CD4-positive, alpha-beta T cell treated with Interleukin-15 for 1 hour (primary cell): ENCODE results near the gene CDRT15L2.
"Not testable (repeated sequence)": the region's sequence is repeated elsewhere in the genome, so short reads cannot be mapped to it uniquely, and the experiment has no call there.

Source experiments
- DNase-seq: peaks from one replicate; pipeline ENCODE4 v3.0.0-alpha.2; 2020

The CDRT15L2 gene

DNA sequence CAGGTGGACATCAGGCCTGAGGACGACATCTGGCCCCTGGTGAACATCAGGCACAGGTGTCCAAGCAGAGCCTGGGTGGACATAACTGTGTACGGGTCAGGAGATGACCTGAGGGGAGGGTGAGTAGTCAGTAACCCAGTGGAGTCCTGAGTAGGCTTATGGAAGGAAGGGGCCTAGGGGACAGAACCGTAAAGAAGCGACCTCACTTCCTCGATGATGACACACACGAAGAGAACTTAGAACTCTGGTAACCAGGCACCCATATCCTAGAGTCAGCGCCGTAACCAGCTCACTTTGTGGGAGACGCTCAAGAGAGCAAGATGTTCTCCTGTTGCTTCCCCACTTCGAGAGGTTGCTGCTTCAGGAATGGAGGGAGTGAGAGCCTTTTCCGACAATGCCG, at the start of gene CDRT15L2:
Gene CDRT15L2, plus strand, starts transcription at position 301 of the 400 bp plus-strand sequence. Its CDS starts 20 bp downstream, at position 321.
- not testable (repeated sequence) for DNase-seq

- not testable (repeated sequence) for DNase-seq
These were observed 49.4 kb upstream of the CDRT15L2 start for GRCh38 chr17:20530104-20530503.

- DNase-seq = not testable (repeated sequence)
These were observed 46.9 kb upstream of the CDRT15L2 start for GRCh38 chr17:20532544-20533090.

DNA sequence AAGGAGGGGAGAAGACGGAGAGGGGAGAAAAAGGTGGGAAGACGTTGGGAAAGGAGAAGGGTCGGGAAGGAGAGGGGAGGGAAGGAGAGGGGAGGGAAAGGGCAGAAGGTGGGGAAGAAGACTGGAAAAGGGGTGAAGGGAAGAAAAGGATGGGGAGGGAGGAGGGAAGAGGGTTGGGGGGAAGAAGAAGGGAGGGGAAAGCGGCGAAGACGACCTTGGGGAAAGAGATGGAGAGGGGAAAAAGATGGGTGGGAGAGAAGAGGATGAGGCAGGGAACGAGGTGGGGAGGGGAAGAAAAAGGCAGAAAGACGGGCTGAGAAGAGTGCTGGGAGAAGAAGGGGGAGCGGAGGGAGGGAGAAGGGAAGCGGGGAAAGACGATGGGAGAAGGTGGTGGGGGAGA, 46.3 kb upstream of the CDRT15L2 start:
- not testable (repeated sequence) for DNase-seq

- DNase-seq = not testable (repeated sequence)
These were observed 44.6 kb upstream of the CDRT15L2 start for GRCh38 chr17:20534711-20535550.

- DNase-seq = not testable (repeated sequence)
These were observed 39.1 kb upstream of the CDRT15L2 start for GRCh38 chr17:20540414-20540813.

GRCh38 chr17:20540865-20541264, 38.7 kb upstream of the CDRT15L2 start:
- DNase-seq = not testable (repeated sequence)

DNA sequence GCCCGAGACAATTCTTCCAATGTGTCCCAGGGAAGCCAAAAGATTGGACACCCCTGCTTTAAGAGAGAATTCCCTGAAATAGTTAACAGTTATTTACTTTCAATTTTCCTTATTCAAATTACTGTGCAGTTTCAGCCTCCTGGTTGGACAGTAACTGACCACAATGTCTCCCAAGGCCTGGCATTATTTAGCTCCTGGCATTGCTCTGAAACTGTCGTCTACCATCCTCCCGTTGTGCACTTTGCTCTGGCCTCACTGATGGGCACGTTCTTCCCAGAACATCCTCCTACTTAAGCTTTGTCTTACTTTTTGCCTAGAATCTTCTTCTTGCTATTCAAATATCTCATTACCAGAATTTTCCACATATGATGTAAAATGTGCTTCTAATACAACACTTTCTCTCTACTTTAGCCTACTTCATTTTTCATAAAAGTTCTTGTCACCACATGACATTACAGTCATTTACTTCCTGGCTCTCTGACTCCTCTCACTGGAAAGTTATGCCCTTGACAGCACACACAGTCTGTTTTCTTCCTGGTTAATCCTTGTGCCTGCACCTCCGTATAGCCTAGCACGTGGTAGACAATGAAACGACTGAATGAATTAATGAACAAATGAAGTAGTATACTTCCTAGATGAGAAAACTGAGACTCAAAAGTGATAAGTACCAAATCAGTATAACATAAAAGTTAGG, 37.5 kb upstream of the CDRT15L2 start:
- not testable (repeated sequence) for DNase-seq

DNA sequence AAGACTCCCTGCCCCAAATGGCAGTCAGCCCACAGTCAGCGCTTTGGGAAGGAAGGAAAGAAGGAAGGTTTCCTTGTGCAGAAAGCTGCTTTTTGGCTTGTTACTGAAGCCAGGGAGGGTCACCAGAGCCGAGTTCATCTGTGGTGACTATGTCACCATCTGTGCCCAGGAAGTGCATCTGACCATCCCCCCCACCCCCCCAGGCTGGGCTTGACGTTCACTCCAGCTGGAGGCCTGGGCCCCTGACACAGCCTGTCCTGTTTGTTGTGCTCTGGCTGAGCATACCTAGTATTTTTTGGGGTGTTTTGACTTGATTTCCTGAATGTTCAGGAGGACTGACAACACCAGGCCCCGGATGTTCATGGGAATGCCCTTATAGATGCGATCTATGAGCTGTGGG, 31.6 kb upstream of the CDRT15L2 start:
- DNase-seq = not testable (repeated sequence)

DNA sequence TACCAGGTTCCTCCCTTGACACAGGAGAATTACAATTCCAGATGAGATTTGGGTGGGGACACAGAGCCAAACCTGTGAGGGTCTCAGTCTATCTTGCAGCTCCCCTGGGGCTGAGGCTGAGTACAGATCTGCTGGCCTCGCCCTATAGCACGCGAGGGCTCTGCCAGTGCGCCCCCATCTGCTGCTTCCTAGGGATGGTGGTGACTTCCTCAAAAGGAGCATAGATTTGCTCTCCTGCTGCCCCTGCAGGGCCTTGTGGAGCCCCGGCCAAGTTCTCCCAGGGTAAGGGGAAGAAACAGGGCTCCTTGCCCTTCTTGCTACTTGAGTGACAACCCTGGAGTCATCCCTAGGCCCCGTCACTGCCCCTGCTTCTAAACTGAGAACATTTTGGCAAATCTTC, 26.6 kb upstream of the CDRT15L2 start:
- DNase-seq = not testable (repeated sequence)

GRCh38 chr17:20554728-20555127, 24.8 kb upstream of the CDRT15L2 start:
- DNase-seq = not testable (repeated sequence)

DNA sequence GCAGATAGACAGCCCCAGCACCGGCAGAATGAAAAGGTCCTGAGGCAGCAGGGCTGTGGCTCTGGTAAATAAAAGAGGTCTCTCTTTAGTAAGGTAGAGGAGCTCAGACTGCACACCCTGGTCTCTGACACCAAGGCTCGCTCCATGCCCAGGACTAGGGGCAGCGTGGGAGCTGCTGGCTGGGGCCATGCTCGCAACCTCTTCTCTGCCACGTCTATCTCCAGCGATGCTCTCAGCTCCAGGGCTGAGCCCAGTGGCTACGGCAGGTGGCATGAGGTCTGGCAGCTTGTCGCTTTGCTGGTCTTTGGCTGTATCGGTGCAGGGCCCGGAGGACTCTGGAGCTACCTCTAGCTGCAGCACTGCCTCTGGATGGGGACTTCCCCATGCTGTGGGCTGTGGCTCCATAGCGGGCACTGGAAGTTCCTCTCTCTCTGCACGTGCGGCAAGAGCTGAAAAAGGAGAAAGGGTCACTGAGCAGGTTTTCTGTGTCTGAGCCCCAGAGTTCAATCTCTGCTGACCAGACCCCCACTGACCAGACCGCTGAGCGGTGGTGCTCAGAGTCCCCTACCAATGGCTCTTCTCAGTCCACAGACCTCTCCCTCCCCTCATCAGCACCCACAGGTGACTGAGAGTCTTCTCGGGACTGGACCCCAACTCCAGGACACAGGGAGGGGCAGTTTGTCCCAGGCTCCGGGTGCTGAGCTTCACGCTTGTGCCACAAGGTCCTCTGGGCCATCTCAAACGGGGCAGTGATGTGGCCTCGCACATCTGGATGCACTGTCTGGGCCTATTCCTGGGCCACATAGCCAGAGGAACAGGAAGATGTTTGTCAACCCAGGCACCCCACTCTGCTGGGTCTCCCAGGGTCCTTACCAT, 24.2 kb upstream of the CDRT15L2 start:
- DNase-seq = not testable (repeated sequence)

DNA sequence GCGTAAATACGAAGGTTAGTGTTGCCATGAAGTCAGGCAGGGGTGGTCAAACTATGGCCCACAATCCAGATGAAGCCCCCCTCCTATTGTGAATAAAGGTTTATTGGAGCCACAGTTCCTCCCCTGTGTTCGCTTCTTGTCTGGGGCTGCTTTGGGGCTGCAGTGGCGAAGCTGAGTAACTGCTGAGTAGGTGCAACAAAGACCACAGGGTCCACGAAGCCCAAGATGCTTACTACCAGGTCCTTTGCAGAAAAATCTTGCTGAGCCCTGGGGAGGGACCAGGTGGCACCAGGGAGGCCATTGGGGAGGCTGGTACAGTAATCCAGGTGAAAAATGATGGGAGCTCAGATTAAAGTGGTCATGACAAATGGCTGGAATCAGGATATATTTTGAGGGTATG, 21.4 kb upstream of the CDRT15L2 start:
- not testable (repeated sequence) for DNase-seq

DNA sequence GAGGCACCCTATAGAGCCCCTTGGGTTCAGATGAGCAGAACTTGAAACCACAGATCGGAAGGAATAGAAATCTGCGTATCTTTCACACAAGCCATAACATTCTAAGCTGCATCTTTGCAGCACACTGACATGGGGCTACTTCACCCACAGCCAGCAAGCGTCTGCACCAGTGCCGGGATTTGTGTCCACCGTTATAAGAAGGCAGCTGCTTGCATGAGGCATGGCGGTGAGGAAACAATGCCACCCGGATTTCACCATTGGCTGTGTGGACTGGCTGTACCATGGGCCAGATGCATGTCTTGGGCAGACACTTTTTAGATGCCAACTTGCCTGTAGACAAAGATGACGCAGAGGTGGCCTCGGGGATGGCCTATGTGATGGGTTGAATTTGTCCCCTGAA, 20.5 kb upstream of the CDRT15L2 start:
- DNase-seq = not testable (repeated sequence)

DNA sequence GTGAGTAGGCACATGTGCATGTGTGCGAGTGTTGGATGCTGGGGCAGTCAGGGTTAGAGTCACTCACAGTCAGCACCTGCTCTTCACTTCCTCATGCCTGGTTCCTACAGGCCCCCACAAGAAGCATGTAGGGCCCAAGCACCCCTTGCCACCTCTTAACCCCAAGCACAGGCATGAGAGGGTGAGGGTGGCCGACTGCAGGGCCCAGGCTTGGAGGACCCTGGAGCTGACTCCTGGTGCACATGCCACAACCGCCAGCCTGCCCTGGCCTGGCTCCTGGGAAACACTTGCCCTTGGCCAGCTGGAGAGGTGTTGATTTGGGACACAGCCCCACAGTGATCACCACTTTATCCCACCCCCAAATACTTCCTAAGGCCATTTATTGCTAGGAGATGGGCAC, 16.9 kb upstream of the CDRT15L2 start:
- DNase-seq = no peak

DNA sequence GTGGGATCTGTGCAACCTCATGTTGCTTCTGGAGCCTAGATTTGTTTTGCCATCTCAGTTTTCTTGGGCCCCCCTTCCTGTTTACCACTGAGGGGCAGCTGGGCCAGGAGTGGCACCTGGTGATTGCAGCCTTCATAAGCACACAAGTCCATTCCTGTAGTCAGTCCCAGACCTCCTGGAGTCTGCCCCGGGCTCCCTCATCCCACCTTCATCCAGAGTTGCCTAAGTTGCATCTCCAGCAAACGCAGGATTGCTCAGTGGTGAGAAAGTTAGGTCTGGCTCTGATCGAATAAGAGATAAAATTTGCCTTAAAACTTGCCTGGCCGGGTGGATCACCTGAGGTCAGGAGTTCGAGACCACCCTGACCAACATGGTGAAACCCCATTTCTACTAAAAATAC, 14.3 kb upstream of the CDRT15L2 start:
- DNase-seq = not testable (repeated sequence)

DNA sequence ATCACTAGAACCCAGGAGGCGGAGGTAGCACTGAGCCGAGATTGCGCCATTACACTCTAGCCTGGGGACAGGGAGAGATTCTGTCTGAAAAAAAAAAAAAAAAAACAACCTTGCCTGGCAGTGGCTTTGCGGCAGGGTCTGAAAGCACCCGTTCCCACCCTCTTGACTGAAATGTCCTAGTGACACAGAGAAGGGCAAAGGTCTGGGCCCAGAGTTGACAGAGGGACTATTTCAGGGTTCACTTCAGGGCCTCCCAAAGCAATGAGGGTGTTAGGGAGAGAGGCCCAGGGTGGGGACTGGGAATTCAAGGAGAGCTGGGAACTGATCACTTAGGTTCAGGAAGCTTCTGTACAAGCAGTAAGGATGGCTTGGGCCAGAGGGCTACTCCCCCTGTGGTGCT, 13.8 kb upstream of the CDRT15L2 start:
- no peak for DNase-seq

GRCh38 chr17:20566736-20567135, 12.8 kb upstream of the CDRT15L2 start:
- not testable (repeated sequence) for DNase-seq

DNA sequence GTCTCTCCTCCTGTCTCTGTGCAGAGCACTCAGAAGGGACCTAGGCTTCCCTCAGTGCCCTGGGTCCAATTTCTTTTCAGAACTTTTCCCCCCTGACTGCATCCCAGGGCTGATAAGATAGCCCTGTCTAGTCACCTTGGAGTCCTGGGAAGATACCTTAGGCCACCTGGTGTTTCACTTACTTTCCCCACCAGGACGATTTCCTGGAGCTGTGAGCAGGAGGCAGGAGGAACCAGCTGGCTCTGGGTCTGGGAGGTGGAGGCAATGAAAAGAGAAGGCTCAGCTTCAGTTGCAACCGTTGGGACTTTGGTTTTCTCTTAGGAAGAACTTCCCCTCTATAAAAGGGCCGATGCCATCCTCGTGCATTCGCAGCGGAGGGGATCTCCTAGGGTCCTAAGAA, 12.1 kb upstream of the CDRT15L2 start:
- not testable (repeated sequence) for DNase-seq

- not testable (repeated sequence) for DNase-seq
These were observed 10.9 kb upstream of the CDRT15L2 start for GRCh38 chr17:20568604-20569003.

DNA sequence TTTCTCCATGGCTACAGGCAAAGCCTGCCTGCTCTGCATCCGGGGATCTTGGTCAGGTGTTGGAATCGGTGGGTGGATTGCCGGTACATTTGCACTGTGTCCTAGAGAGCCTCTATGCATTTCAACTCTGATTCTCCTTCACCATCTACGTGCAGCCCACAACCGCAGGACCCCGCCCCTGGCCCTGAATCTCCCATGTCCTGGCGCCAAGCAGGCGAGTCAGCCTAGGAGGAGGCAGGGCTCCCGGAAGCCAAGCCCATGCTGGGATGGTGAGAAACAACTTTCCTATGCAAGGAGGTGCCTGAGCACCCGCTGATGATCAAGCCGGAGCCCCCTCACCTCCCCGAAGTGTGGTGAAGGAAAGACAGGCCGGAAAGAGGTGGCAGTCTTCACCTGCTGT, 7.9 kb upstream of the CDRT15L2 start:
- not testable (repeated sequence) for DNase-seq

- DNase-seq = not testable (repeated sequence)
These were observed 6.3 kb upstream of the CDRT15L2 start for GRCh38 chr17:20573216-20573615.

- not testable (repeated sequence) for DNase-seq
These were observed 4.5 kb upstream of the CDRT15L2 start for GRCh38 chr17:20575071-20575470.
